RWPE1 (cell line): ENCODE data around the gene VIL1.

Experiments used
- CTCF ChIA-PET: fragments of 350-600 bp; sonication (Branson Sonifier 250); formaldehyde crosslinking; extraction: SDS; loops from one replicate; lab custom pipeline; 2021; lab: Yijun Ruan, JAX
- POLR2A ChIA-PET: fragments of 400-600 bp; formaldehyde crosslinking; extraction: SDS; loops from one replicate; lab custom pipeline; 2020; ENCODE audit warnings: antibody characterized with exemption; ENCODE audit not compliant: low non-redundant PET; lab: Yijun Ruan, JAX
- DNase-seq: peaks from one replicate; pipeline ENCODE4 v3.0.0; 2012; ENCODE audit warnings: low spot score
- H3K27ac ChIP-seq: fragments of 450-650 bp; 2 replicates; pipeline ENCODE4 v1.5.1; 2017
- CTCF ChIP-seq: fragments of 450-650 bp; conservative IDR thresholded peaks from 2 replicates; pipeline ENCODE4 v1.5.1; 2017; ENCODE audit warnings: low read depth, mild to moderate bottlenecking

VIL1 gene

GRCh38 chr2:218396688-218397462 lies 22.0 kb upstream of the VIL1 start:
- DNase-seq: peak; percentile 36

GRCh38 chr2:218397463-218397819 lies 21.5 kb upstream of the VIL1 start:
- peak overlapping the region; percentile 99 for H3K27ac ChIP-seq
- POLR2A ChIA-PET: interaction anchor here (0.7 to 1.3 kb wide), 2 partner anchors 103 to 127 kb away, joined by 3 to 6 read pairs; partner anchors contain the start of genes AAMP and PNKD
- no peak for DNase-seq

More at GRCh38 chr2:218396688-218397462, 22.0 kb upstream of the VIL1 start:
- CTCF ChIA-PET: interaction anchor here (0.5 to 1.0 kb wide), 8 partner anchors 8 to 495 kb away, joined by 3 to 5 read pairs (median 3); no protein-coding TSS in a partner anchor
- H3K27ac ChIP-seq: peak overlapping the region; percentile 99
- POLR2A ChIA-PET: interaction anchor here (0.7 to 1.3 kb wide), 4 partner anchors 17 to 127 kb away, joined by 3 to 6 read pairs (median 4); partner anchors contain the start of genes AAMP and PNKD
- no peak for TF ChIP-seq CTCF

GRCh38 chr2:218397820-218398436 lies 21.0 kb upstream of the VIL1 start:
- CTCF ChIA-PET: interaction anchor here (0.6 kb wide), 1 partner anchor 251 kb away, joined by 4 read pairs; no protein-coding TSS in a partner anchor
- DNase-seq: peak; percentile 88
- H3K27ac ChIP-seq: peak overlapping the region; percentile 99

More at GRCh38 chr2:218397463-218397819, 21.5 kb upstream of the VIL1 start:
- TF ChIP-seq CTCF: no peak
- CTCF ChIA-PET: interaction anchor here (0.6 kb wide), 1 partner anchor 251 kb away, joined by 4 read pairs; no protein-coding TSS in a partner anchor

GRCh38 chr2:218398437-218399390 lies 20.2 kb upstream of the VIL1 start:
- ChIA-PET POLR2A (interaction anchor here (1.3 kb wide), 1 partner anchor 104 kb away, joined by 6 read pairs; no protein-coding TSS in a partner anchor), CTCF (interaction anchor here (0.6 kb wide), 1 partner anchor 278 kb away, joined by 3 read pairs; no protein-coding TSS in a partner anchor)
- DNase-seq: peak; percentile 73
- H3K27ac ChIP-seq: peak overlapping the region; percentile 99
- TF ChIP-seq CTCF: no peak

More at GRCh38 chr2:218397820-218398436, 21.0 kb upstream of the VIL1 start:
- POLR2A ChIA-PET: interaction anchor here (0.7 to 1.3 kb wide), 2 partner anchors 103 to 128 kb away, joined by 3 to 6 read pairs; partner anchors contain the start of genes AAMP and PNKD
- TF ChIP-seq CTCF: no peak

- no peak for TF ChIP-seq CTCF
- peak within 1 kb of the TSS; percentile 99 for H3K27ac ChIP-seq
- CTCF ChIA-PET: interaction anchor here (0.6 to 0.7 kb wide), 3 partner anchors 52 to 895 kb away, joined by 3 to 4 read pairs (median 3); no protein-coding TSS in a partner anchor
- POLR2A ChIA-PET: no interaction called here
- DNase-seq: peak; percentile 78
Observed at GRCh38 chr2:218399391-218400166, 19.3 kb upstream of the VIL1 start, which contains the start of gene CTDSP1. TSS of gene CTDSP1 (plus strand) at chr2:218399868. CDS start at chr2:218400091, 223 bp downstream.
